Lower lobe of right lung (tissue), 2 donors: ENCODE data around the gene EYA2. TPM values are rescaled to one million over a fixed set of nuclear protein-coding genes. Genes with fewer than 3 reads are reported as not detected.

Experiments
- ATAC-seq, 2 donors: fragments of 200-7000 bp; cut with Tn5 transposase; one replicate each; pipeline ENCODE4 v1.9.1; 2020 to 2022; ENCODE audit warnings: mild to moderate bottlenecking in 2 of 2, moderate library complexity in 2 of 2
- DNase-seq: peaks from one replicate; pipeline ENCODE4 v3.0.0-alpha.2; 2020
- H3K27ac ChIP-seq: fragments of 200-600 bp; one replicate; pipeline ENCODE4 v1.8.0; 2022
- H3K27me3 ChIP-seq: fragments of 200-600 bp; one replicate; pipeline ENCODE4 v1.8.0; 2022; ENCODE audit warnings: low read depth
- H3K36me3 ChIP-seq: fragments of 200-600 bp; one replicate; pipeline ENCODE4 v1.8.0; 2022; ENCODE audit warnings: mild to moderate bottlenecking
- H3K4me1 ChIP-seq: fragments of 200-600 bp; one replicate; pipeline ENCODE4 v1.8.0; 2022
- H3K4me3 ChIP-seq: fragments of 200-600 bp; one replicate; pipeline ENCODE4 v1.8.0; 2022; ENCODE audit warnings: mild to moderate bottlenecking
- H3K9me3 ChIP-seq: fragments of 200-600 bp; one replicate; pipeline ENCODE4 v1.8.0; 2022
- intact Hi-C: fragments of 100-400 bp; cut with DNase I; formaldehyde crosslinking; loops from one replicate; pipeline ENCODE4 v1.11.0; 2022
- total RNA-seq: library from RNA; stranded (reverse); fragmentation: NEBNext Ultra II Directional; extraction: Animal tissue kit (Norgen Biotek cat#: 25700); gene quantifications from one replicate; pipeline ENCODE4 v1.2.1, GENCODE V29; 2021
- TF ChIP-seq, protein P1 (sequence below): fragments of 200-600 bp; IDR thresholded peaks from one replicate; pipeline ENCODE4 v1.8.0; 2022; ENCODE audit warnings: antibody characterized with exemption, mild to moderate bottlenecking
- donor health status: DM: no; HTN: yes; CAD: no; lungs with severe emphysema.

The EYA2 gene
- total RNA-seq, 1 donor from 2014 or later, result 3.5 TPM

DNA sequence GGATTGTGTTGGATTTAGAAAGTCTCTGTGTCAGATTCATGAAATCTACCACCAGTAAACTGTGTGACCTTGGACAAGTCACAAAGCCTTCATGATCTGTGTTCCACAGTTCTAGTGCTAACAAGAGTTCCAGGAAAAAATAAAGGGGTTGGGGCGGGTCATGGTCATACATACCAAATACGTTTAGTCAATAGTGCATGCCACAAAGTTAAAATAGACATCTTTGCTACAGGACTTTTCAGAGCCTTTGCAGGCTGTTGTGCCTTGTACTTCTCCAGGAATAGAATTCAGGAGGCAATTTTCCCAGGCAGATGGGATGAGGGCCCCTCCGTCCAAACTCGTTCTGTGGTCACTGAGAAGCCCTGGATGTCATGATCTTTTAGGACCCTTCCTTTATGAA, 127.2 kb downstream of the EYA2 start:
- peaks cover 12% of the 10 kb centered on the region for H3K4me1 ChIP-seq
- no peaks in the 10 kb centered on the region for H3K27me3 ChIP-seq
- H3K9me3 ChIP-seq, result no peaks in the 10 kb centered on the region
- no peaks in the 10 kb centered on the region for H3K36me3 ChIP-seq
- H3K27ac ChIP-seq, result no peak overlapping the region
- intact Hi-C loops, result no loop called here
- H3K4me3 ChIP-seq, result no peak overlapping the region
- TF ChIP-seq, protein P1, sequence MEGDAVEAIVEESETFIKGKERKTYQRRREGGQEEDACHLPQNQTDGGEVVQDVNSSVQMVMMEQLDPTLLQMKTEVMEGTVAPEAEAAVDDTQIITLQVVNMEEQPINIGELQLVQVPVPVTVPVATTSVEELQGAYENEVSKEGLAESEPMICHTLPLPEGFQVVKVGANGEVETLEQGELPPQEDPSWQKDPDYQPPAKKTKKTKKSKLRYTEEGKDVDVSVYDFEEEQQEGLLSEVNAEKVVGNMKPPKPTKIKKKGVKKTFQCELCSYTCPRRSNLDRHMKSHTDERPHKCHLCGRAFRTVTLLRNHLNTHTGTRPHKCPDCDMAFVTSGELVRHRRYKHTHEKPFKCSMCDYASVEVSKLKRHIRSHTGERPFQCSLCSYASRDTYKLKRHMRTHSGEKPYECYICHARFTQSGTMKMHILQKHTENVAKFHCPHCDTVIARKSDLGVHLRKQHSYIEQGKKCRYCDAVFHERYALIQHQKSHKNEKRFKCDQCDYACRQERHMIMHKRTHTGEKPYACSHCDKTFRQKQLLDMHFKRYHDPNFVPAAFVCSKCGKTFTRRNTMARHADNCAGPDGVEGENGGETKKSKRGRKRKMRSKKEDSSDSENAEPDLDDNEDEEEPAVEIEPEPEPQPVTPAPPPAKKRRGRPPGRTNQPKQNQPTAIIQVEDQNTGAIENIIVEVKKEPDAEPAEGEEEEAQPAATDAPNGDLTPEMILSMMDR, result no peak
- ATAC-seq (no peak), DNase-seq (no peak)

DNA sequence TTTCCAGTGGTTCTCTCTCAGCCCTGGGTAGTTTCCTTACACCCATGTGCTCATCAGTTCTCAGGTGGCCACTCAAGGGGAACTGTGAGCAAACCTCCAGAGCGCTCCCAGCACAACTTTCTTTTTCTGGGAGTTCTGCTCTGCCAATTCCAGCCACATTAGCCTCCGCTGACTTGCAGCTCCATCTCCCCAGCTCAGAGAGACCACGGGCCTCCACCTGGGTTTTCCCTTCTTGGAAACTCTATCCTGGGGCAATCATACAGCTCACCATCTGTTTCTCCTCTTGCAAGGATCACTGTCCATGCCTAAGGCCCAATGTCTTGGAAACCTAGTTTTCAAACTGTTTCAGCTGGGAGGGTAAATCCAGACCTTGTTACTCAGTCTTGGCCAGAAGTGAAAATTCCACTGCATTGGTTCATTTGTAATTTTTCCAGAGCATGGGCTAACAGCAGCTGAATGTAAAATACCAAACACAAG, 129.9 kb downstream of the EYA2 start:
- TF ChIP-seq, protein P1, result no peak
- Histone ChIP-seq H3K4me3 (no peak overlapping the region), H3K9me3 (peaks cover 6% of the 10 kb centered on the region), H3K27ac (no peak overlapping the region), H3K4me1 (peaks cover 12% of the 10 kb centered on the region), H3K36me3 (no peaks in the 10 kb centered on the region), H3K27me3 (no peaks in the 10 kb centered on the region)
- ATAC-seq (no peak), DNase-seq (no peak)
- intact Hi-C loops, result no loop called here

DNA sequence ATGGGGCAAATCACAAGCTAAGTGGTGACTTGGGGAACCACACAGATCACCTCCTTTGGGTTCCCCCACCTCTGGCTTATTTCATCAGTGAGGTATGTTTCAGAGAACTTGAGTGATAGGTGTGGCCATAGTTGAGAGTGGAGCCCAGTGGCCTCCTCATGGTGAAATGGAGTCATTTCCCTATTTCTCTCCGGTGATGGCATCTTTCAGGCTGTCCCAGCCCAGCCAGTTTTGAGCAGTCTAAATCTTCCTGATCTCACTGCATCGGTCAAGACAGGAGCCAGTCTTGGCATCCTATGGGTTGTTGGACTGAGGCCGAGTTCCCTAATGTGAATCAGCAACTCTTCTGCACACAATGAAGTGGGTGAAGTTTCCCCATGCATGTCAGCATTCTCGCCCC, 132.4 kb downstream of the EYA2 start:
- Histone ChIP-seq H3K4me3 (no peak overlapping the region), H3K9me3 (peaks cover 6% of the 10 kb centered on the region), H3K36me3 (no peaks in the 10 kb centered on the region), H3K4me1 (peaks cover 12% of the 10 kb centered on the region), H3K27me3 (no peaks in the 10 kb centered on the region), H3K27ac (no peak overlapping the region)
- intact Hi-C loops, result no loop called here
- DNase-seq, result no peak
- ATAC-seq, result no peak
- TF ChIP-seq, protein P1, result no peak

DNA sequence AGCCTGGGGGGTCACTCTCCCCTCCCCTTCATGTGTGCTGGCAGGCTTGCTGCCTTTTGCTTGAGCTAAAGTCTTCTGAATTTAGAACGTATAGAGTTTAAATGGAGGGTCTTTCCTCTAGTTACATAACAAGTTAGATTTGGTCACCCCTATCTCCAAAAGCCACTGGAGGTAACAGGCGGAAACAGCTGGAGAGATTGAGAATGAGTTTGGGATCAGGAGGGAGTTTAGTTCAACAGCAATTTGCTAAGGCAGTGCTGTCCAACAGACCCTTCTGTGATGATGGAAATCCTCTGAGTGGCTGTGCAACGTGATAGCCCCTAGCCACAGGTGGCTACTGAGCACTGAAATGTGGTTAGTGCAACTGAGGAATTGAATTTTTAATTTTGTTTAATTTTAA, 132.8 kb downstream of the EYA2 start:
- ATAC-seq (no peak), DNase-seq (no peak)
- Histone ChIP-seq H3K36me3 (no peaks in the 10 kb centered on the region), H3K27me3 (no peaks in the 10 kb centered on the region), H3K4me1 (peaks cover 12% of the 10 kb centered on the region), H3K4me3 (no peak overlapping the region), H3K9me3 (peaks cover 6% of the 10 kb centered on the region), H3K27ac (no peak overlapping the region)
- intact Hi-C loops, result no loop called here
- TF ChIP-seq, protein P1, result no peak

DNA sequence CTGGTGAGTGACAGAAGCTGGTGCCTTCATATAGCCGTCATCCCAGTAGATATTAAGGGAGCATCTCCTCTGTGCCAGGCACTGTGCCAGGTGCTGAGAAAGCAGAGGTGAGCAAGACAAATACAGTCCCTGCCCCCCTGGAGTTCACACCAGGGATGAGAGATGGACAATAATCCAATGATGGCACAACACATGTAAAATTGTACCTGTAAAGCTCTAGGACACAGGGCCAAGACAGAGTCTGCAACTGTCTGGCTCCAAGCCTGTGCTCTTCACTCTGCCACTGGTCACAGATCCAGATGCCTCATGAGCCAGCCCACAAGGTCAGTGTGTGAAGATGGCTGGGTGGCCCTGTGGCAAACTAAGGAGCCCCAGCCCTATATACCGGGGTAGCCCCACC, 133.8 kb downstream of the EYA2 start:
- ATAC-seq (no peak), DNase-seq (no peak)
- TF ChIP-seq, protein P1, result no peak
- Histone ChIP-seq H3K36me3 (no peaks in the 10 kb centered on the region), H3K9me3 (peaks cover 6% of the 10 kb centered on the region), H3K27ac (no peak overlapping the region), H3K4me3 (no peak overlapping the region), H3K27me3 (no peaks in the 10 kb centered on the region), H3K4me1 (peaks cover 12% of the 10 kb centered on the region)
- intact Hi-C loops, result no loop called here

DNA sequence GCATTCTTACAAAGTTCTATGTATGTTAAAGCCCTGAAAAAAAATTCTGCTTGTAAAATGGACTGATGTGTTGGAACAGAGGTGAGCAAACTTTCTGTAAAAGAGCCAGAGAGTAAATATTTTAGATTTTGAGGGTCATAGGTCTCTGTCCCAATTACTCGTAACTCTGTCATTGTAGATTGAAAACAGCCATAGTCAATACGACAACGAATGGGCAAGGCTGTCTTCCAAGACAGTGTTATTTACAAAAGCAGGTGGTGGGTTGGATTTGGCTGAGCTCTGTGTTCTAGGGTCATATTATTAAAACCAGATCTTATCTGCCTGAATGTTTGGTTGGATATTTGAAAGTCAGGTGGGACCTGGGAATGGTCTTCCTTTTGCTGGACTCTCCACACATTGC, 135.2 kb downstream of the EYA2 start:
- DNase-seq (no peak), ATAC-seq (no peak)
- no peak overlapping the region for H3K4me3 ChIP-seq
- H3K27ac ChIP-seq, result no peak overlapping the region
- intact Hi-C loops, result no loop called here
- no peaks in the 10 kb centered on the region for H3K27me3 ChIP-seq
- H3K36me3 ChIP-seq, result no peaks in the 10 kb centered on the region
- TF ChIP-seq, protein P1, result no peak
- peaks cover 4% of the 10 kb centered on the region for H3K4me1 ChIP-seq
- H3K9me3 ChIP-seq, result peaks cover 6% of the 10 kb centered on the region
